Mesendoderm (in vitro differentiated cells): ENCODE measurements around the gene ERMN.
A peak's percentile ranks its signal among the peaks of the same experiment; 100 is the strongest.

Experiments
- DNase-seq: peaks from one replicate; pipeline ENCODE4 v3.0.0; 2013
- H2AK5ac ChIP-seq: 2 replicates; pipeline ENCODE4 v1.6.1; 2013; ENCODE audit warnings: low read length, inconsistent platforms
- H2BK120ac ChIP-seq: 2 replicates; pipeline ENCODE4 v1.6.1; 2013; ENCODE audit warnings: low read depth, mild to moderate bottlenecking, low read length, moderate library complexity, mixed read lengths
- H2BK15ac ChIP-seq: replicated peaks from 2 replicates; pipeline ENCODE4 v1.6.1; 2013; ENCODE audit warnings: low read depth, mild to moderate bottlenecking, moderate library complexity
- H2BK5ac ChIP-seq: 2 replicates; pipeline ENCODE4 v1.6.1; 2013; ENCODE audit warnings: low read length, inconsistent platforms
- H3K18ac ChIP-seq: 2 replicates; pipeline ENCODE4 v1.6.1; 2013; ENCODE audit warnings: mild to moderate bottlenecking, low read length, mixed read lengths
- H3K23ac ChIP-seq: one replicate; pipeline ENCODE4 v1.6.1; 2013; ENCODE audit warnings: low read length
- H3K27ac ChIP-seq: 2 replicates; pipeline ENCODE4 v1.5.1; 2013; ENCODE audit warnings: low read depth, mild to moderate bottlenecking, inconsistent platforms, low read length, moderate library complexity
- H3K27me3 ChIP-seq: 2 replicates; pipeline ENCODE4 v1.6.1; 2013; ENCODE audit warnings: low read length, control low read depth, mild to moderate bottlenecking, inconsistent platforms; ENCODE audit not compliant: insufficient read depth, poor library complexity
- H3K36me3 ChIP-seq: 2 replicates; pipeline ENCODE4 v1.6.1; 2013; ENCODE audit warnings: low read length, inconsistent platforms; ENCODE audit not compliant: control insufficient read depth, insufficient read depth
- H3K4ac ChIP-seq: one replicate; pipeline ENCODE4 v1.6.1; 2013; ENCODE audit warnings: low read depth, mild to moderate bottlenecking, low read length, moderate library complexity
- H3K4me1 ChIP-seq: 2 replicates; pipeline ENCODE4 v1.6.1; 2013; ENCODE audit warnings: low read depth, low read length, inconsistent platforms; ENCODE audit not compliant: control insufficient read depth
- H3K4me2 ChIP-seq: 2 replicates; pipeline ENCODE4 v1.6.1; 2013; ENCODE audit warnings: low read length
- H3K4me3 ChIP-seq: 2 replicates; pipeline ENCODE4 v1.5.1; 2013; ENCODE audit warnings: mild to moderate bottlenecking, low read length
- H3K56ac ChIP-seq: one replicate; pipeline ENCODE4 v1.6.1; 2013; ENCODE audit warnings: low read length
- H3K79me1 ChIP-seq: 2 replicates; pipeline ENCODE4 v1.6.1; 2013; ENCODE audit warnings: low read length, inconsistent platforms
- H3K79me2 ChIP-seq: 2 replicates; pipeline ENCODE4 v1.6.1; 2013; ENCODE audit warnings: mild to moderate bottlenecking, low read length; ENCODE audit not compliant: control insufficient read depth, insufficient read depth
- H3K9ac ChIP-seq: 2 replicates; pipeline ENCODE4 v1.6.1; 2013; ENCODE audit warnings: low read length, inconsistent platforms
- H4K5ac ChIP-seq: one replicate; pipeline ENCODE4 v1.6.1; 2013; ENCODE audit warnings: low read length
- H4K8ac ChIP-seq: one replicate; pipeline ENCODE4 v1.6.1; 2013; ENCODE audit warnings: low read depth, mild to moderate bottlenecking, control low read depth, low read length, moderate library complexity
- WGBS: extraction: QIAGEN DNeasy Blood & Tissue Kit; methylation state at CpG from one replicate; pipeline ENCODE4 v1.1.7; 2013; ENCODE audit warnings: low lambda C conversion rate, missing lambda C conversion rate; ENCODE audit not compliant: insufficient coverage; ENCODE audit errors: extremely low coverage; 5-methylcytosine and 5-hydroxymethylcytosine counted together

Gene ERMN

DNA sequence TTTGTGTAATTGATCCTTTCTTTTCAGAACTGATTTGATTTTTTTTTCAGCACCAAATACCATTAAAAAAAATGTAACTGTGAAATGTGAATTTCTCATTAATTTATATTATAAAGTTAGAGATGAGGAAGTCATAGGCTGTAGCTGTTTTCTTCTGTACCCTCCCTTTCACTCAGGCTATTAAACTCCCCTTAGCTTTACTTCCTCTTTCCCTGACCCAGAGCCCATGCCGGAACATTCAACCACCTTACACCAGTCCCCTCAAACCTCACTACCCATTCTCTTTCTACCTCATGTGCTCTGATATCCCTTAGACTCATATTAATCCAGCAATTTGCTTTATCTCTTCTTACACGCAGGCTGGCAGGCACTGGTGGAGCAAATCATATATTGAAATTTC is 55.7 kb downstream of the ERMN start:
- no peak overlapping the region for H3K9ac ChIP-seq
- H3K4ac ChIP-seq: no peak overlapping the region
- no peaks in the 10 kb centered on the region for H3K27me3 ChIP-seq
- no CpG with 5 or more reads among the region's 2 CpGs for WGBS
- no peak overlapping the region for H3K4me2 ChIP-seq
- H3K79me1 ChIP-seq: no peaks in the 10 kb centered on the region
- no peak overlapping the region for H2BK15ac ChIP-seq
- no peak overlapping the region for H4K5ac ChIP-seq
- DNase-seq: no peak
- no peaks in the 10 kb centered on the region for H3K36me3 ChIP-seq
- no peak overlapping the region for H3K56ac ChIP-seq
- H2BK120ac ChIP-seq: peak overlapping the region; percentile 28
- no peak overlapping the region for H3K4me3 ChIP-seq
- H3K4me1 ChIP-seq: no peaks in the 10 kb centered on the region
- no peak overlapping the region for H3K18ac ChIP-seq
- no peaks in the 10 kb centered on the region for H3K79me2 ChIP-seq
- H2AK5ac ChIP-seq: no peak overlapping the region
- H2BK5ac ChIP-seq: no peak overlapping the region
- no peak overlapping the region for H3K27ac ChIP-seq
- no peak overlapping the region for H4K8ac ChIP-seq
- H3K23ac ChIP-seq: no peak overlapping the region

GRCh38 chr2:157269060-157269459 is 56.6 kb downstream of the ERMN start:
- Histone ChIP-seq H4K5ac (no peak overlapping the region), H2BK5ac (no peak overlapping the region), H3K79me2 (no peaks in the 10 kb centered on the region), H3K56ac (no peak overlapping the region), H3K4ac (no peak overlapping the region), H3K18ac (no peak overlapping the region), H3K27ac (no peak overlapping the region), H3K9ac (no peak overlapping the region), H3K4me3 (no peak overlapping the region), H3K36me3 (no peaks in the 10 kb centered on the region), H3K23ac (no peak overlapping the region), H2BK15ac (no peak overlapping the region), H2AK5ac (no peak overlapping the region), H4K8ac (no peak overlapping the region), H3K79me1 (no peaks in the 10 kb centered on the region), H2BK120ac (no peak overlapping the region), H3K4me2 (no peak overlapping the region), H3K27me3 (no peaks in the 10 kb centered on the region), H3K4me1 (no peaks in the 10 kb centered on the region)
- no CpG with 5 or more reads among the region's 2 CpGs for WGBS
- DNase-seq: no peak
